ENCODE data around the gene SPDYE6.
"Not testable (repeated sequence)": the region's sequence is repeated elsewhere in the genome, so short reads cannot be mapped to it uniquely, and the experiment has no call there.

The SPDYE6 gene

GRCh38 chr7:102317231-102318059 is 38.8 kb downstream of the SPDYE6 start:
- no peak for DNase-seq (ENCODE audit: low read depth)

DNA sequence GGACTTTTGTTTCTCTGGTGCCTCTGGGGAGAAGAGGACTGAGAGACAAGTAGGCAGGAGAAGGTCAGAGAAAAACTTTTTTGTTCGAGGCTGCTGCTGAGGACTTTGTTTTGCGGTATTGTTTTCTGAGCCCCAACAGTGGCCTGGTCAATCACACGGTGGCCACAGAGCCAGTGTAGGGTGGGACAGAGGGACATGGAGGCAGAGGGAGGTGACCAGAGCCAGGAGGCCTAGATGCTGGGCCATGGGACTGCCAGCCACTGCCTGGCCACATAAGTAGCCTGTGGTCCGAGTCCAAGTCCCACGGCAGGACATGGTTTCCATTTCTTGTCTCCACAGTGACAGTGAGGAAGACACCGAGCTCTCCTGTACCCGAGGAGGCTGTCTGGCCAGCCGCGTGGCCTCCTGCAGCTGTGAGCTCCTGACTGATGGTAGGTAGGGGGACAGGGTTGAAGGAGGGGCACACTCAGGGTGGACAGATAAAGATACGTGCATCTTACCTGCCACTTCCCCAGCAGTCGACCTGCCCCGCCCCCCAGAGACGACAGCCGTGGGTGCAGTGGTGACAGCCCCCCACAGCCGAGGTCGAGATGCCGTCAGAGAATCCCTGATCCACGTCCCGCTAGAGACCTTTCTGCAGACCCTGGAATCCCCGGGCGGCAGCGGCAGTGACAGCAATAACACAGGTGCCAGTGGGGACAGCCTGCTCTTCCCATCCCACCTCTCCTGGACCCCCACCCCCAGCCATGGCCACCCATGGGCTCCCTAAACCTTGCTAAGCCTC is 42.1 kb downstream of the SPDYE6 start:
- DNase-seq (ENCODE audit: low read depth): no peak

GRCh38 chr7:102312317-102312716 is 43.9 kb downstream of the SPDYE6 start:
- DNase-seq (ENCODE audit: low read depth): no peak

DNA sequence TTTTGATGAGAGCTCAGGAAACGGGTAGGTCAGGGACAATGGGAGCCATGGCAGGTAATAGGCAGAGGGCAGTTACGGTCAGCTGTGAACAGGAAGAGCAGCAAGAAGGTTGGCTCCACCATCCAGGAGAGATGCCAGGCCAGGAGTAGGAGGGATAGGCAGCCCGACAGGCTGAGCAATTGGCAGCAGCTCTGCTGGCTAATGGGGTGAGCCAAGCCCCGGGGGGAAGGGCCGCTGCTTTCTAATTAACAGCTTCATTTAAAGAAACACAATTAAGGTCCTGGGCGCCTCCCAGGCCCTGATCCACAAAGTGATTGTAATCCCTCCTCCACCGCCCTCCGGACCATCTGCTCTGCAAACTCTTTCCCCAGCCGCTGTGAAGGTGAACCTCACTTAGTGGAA is 45.8 kb downstream of the SPDYE6 start:
- DNase-seq (ENCODE audit: low read depth): no peak

DNA sequence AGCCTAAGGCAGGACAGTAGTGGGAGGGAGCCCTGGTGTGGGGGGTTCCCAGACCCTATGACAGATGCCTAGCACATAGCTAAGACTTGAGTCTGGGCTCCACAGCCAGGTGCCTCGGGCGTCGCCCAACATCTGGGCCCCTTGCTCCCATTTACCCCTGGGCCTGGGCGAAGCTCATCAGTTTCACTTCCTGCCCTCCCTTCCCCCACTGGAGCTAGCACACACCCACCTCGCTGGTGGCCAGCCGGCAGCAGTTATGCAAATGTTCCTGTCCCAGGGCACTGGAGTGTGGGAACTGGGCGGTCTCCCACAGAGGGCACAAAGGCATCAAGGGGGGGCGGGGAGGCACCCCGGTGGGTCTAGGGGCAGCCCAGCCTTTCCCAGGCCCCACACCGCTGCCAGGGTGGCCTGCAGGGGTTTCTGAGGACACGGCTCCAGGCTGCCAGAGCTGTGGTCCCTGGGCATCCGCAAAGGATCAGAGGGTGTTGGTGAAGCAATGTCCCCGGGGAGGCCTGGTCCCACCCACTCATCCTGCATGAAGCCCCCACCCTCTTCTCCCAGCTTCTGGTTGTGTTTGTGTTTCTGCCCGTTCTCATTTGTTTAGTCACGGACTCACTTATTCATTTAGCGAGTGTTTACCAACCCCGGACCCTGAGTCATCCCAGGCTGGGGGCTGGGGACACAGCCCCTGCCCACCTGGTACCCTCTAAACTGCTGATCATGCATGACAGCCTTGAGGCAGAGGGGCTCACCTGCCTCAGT is 49.1 kb downstream of the SPDYE6 start:
- DNase-seq (ENCODE audit: low read depth): no peak

DNA sequence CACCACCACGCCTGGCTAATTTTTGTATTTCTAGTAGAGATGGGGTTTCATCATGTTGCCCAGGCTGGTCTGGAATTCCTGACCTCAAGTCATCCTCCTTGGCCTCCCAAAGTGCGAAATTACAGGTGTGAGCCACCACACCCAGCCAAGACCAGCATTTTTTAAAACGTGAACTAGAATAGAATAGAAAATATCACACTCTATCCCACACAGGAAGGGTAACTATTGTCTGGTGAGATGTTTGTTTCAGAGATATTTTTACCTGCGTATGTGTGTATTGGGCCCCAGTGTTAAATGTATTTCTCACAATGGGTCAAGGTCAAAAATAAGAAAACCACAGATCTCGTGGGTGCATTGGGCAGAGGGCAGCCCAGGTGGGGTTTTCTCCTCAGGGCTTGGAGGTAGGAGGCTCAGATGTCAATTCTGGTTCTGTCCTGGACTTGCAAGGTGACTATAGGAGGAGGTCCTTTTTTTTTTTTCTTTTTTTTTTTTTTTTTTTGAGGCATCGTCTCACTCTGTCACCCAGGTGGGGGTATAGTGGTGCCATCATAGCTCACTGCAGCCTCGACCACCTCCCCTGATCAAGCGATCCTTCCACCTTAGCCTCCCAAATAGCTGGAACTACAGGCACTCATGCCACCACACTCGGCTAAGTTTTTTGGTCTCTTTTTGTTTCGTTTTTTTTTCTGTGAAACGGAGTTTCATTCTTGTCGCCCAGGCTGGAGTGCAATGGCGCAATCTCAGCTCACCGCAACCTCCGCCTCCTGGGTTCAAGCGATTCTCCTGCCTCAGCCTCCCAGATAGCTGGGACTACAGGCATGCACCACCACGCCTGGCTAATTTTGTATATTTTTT is 50.6 kb downstream of the SPDYE6 start:
- DNase-seq (ENCODE audit: low read depth): no peak

DNA sequence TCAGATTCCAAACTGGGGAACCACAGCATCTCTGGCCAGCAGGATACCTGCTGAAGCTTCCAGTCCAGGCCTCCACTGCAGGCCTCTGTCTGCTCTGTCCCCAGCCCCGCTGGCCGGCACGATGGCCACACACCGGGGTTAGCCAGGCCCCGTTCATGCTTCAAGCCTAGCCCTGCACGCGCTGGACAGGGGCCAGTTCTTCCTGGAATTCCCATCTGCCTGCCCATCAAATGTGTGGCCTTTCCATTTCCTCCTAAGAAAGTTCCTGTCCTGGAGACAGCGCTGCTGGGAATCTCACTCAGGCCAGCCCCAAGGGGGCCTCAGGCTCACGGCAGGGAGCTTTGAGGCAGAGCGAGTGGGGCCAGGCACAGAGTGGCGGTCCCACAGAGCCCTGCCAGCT is 51.6 kb downstream of the SPDYE6 start:
- no peak for DNase-seq (ENCODE audit: low read depth)

GRCh38 chr7:102303669-102304422 is 52.4 kb downstream of the SPDYE6 start:
- DNase-seq (ENCODE audit: low read depth): no peak

GRCh38 chr7:102302025-102302424 is 54.2 kb downstream of the SPDYE6 start:
- DNase-seq (ENCODE audit: low read depth): no peak

- DNase-seq (ENCODE audit: low read depth): not testable (repeated sequence)
Measured at GRCh38 chr7:102301367-102301766, 54.9 kb downstream of the SPDYE6 start.

DNA sequence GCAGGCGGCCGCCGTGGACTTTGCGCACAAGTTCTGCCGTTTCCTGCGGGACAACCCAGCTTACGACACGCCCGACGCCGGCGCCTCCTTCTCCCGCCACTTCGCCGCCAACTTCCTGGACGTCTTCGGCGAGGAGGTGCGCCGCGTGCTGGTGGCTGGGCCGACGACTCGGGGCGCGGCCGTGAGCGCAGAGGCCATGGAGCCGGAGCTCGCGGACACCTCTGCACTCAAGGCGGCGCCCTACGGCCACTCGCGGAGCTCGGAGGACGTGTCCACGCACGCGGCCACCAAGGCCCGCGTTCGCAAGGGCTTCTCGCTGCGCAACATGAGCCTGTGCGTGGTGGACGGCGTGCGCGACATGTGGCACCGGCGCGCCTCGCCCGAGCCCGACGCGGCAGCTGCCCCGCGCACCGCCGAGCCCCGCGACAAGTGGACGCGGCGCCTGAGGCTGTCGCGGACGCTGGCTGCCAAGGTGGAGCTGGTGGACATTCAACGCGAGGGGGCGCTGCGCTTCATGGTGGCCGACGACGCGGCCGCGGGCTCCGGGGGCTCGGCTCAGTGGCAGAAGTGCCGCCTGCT is 55.5 kb downstream of the SPDYE6 start:
- no peak for DNase-seq (ENCODE audit: low read depth)

DNA sequence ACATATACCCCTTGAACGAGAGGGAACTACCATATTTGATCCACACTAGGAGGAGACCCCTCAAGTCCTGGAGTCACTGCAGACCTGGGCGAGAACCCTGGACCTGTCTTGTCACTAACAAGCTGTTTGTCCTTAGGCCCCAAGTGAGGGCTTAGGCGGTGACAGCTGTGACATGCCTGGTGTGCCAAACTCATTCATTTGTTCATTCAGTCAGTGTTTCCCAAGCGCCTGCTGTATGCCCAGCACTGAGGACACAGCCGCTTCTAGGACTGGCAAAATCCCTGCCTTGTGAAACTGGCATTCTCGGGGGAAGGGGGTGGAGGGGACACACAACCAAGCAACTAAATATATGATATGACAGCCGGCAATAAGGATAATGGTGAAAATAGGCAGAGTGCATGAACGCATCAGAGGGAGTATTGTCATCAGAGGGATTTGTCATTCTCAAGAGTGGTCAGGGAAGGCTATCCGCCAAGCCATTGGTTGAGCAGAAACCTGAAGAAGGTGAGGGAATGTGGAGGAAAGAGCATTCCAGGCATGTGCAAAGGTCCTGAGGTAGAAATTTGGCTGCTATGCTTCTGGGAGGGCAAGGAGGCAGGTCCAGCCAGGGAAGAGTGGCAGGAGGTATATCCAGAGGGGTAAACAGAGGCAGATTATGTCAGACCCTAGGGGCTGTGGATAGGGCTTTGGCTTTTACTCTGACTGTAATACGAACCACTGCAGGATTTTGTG is 58.6 kb downstream of the SPDYE6 start:
- no peak for DNase-seq (ENCODE audit: low read depth)

GRCh38 chr7:102296514-102296913 is 59.7 kb downstream of the SPDYE6 start:
- DNase-seq (ENCODE audit: low read depth): no peak

DNA sequence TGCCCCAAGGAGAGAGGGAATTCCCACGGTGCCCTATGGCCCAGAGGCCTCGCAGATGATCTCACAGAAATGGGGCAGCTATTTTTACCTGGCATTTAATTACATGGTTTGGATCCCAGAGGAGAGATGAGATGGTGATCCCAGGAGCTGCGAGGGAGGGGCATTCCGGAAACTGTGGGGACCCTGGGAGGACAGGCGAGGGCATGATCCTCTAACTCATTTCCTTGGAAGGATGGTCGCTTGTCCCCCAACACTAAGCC is 60.1 kb downstream of the SPDYE6 start:
- DNase-seq (ENCODE audit: low read depth): no peak

Data from activated T-cell treated with anti-CD3 and anti-CD28 coated beads for 24 hours (primary cell).